MM.1S (cell line): ENCODE measurements around the gene CCT7.

ENCODE experiments used
- DNase-seq: peaks from one replicate; pipeline ENCODE4 v3.0.0-alpha.2; 2015
- H2AFZ ChIP-seq: fragments of 300-600 bp; sonication (generic); 2 replicates; pipeline ENCODE4 v1.6.0; 2016; ENCODE audit warnings: antibody characterized with exemption, low read length
- H3F3A ChIP-seq: fragments of 300-600 bp; sonication (generic); 2 replicates; pipeline ENCODE4 v1.6.1; 2016; ENCODE audit warnings: mild to moderate bottlenecking, antibody characterized with exemption, low read length, moderate library complexity, mixed read lengths; ENCODE audit not compliant: insufficient read depth
- H3K27ac ChIP-seq: fragments of 300-600 bp; sonication (generic); 2 replicates; pipeline ENCODE4 v1.5.1; 2016; ENCODE audit warnings: mild to moderate bottlenecking, low read length
- H3K27me3 ChIP-seq: fragments of 300-600 bp; sonication (generic); replicated peaks from 2 replicates; pipeline ENCODE4 v1.6.0; 2016; ENCODE audit warnings: low read length; ENCODE audit not compliant: insufficient read depth
- H3K36me3 ChIP-seq: fragments of 300-600 bp; sonication (generic); replicated peaks from 2 replicates; pipeline ENCODE4 v1.6.1; 2016; ENCODE audit warnings: mild to moderate bottlenecking, low read length, mixed read lengths; ENCODE audit not compliant: insufficient read depth
- H3K4me1 ChIP-seq: fragments of 300-600 bp; sonication (generic); 2 replicates; pipeline ENCODE4 v1.6.1; 2016; ENCODE audit warnings: low read length, mixed read lengths
- H3K4me2 ChIP-seq: fragments of 300-600 bp; sonication (generic); 2 replicates; pipeline ENCODE4 v1.6.0; 2016; ENCODE audit warnings: low read depth, low read length
- H3K4me3 ChIP-seq: fragments of 300-600 bp; sonication (generic); 2 replicates; pipeline ENCODE4 v1.5.1; 2016; ENCODE audit warnings: low read length, mixed read lengths
- H3K79me2 ChIP-seq: fragments of 300-600 bp; sonication (generic); 2 replicates; pipeline ENCODE4 v1.6.1; 2016; ENCODE audit warnings: mixed run types, low read length, mixed read lengths
- H3K9ac ChIP-seq: fragments of 300-600 bp; sonication (generic); 2 replicates; pipeline ENCODE4 v1.6.1; 2016; ENCODE audit warnings: low read length, mixed read lengths
- H3K9me2 ChIP-seq: fragments of 300-600 bp; sonication (generic); replicated peaks from 2 replicates; pipeline ENCODE4 v1.6.1; 2016; ENCODE audit warnings: mild to moderate bottlenecking, low read length, mixed read lengths; ENCODE audit not compliant: insufficient read depth
- H3K9me3 ChIP-seq: fragments of 300-600 bp; sonication (generic); replicated peaks from 2 replicates; pipeline ENCODE4 v1.6.1; 2016; ENCODE audit warnings: mild to moderate bottlenecking, low read length, mixed read lengths; ENCODE audit not compliant: insufficient read depth
- H4K20me1 ChIP-seq: fragments of 300-600 bp; sonication (generic); 2 replicates; pipeline ENCODE4 v1.6.1; 2016; ENCODE audit warnings: mild to moderate bottlenecking, low read length, moderate library complexity, mixed read lengths; ENCODE audit not compliant: insufficient read depth
- CTCF ChIP-seq: fragments of 300-600 bp; sonication (generic); IDR thresholded peaks from 2 replicates; pipeline ENCODE4 v1.5.1; 2016; ENCODE audit warnings: antibody characterized with exemption, low read length, mixed read lengths
- EZH2 ChIP-seq: fragments of 300-600 bp; sonication (generic); optimal IDR thresholded peaks from 2 replicates; pipeline ENCODE3; 2017; ENCODE audit warnings: low read depth, mild to moderate bottlenecking, antibody characterized with exemption, low read length, mixed read lengths
- EZH2phosphoT487 ChIP-seq: fragments of 300-600 bp; sonication (generic); IDR thresholded peaks from 2 replicates; pipeline ENCODE4 v1.6.1; 2018; ENCODE audit warnings: antibody characterized with exemption, low read length

CCT7 gene

DNA sequence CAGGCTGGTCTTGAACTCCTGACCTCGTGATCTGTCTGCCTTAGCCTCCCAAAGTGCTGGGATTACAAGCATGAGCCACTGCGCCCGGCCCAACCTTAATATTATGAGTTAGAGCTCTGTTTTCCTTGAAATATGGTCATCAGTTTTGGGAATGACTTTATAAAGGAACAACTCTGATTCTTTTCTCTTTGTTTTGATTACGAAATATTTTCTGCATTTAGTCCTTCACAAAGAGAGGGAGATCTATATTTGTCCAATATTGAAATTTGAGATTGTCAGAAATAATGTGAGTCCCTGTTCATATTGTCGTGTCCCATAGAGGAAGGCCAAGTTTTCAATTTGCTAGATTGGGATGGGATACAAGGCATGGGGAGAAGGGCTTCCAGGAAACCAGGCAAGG is 16.9 kb upstream of the CCT7 start:
- Histone ChIP-seq H4K20me1 (no peaks in the 10 kb centered on the region), H3K79me2 (peaks cover 40% of the 10 kb centered on the region), H3K36me3 (no peaks in the 10 kb centered on the region; the same call in 1 of the 2 replicates), H3K4me2 (no peak overlapping the region), H3K4me1 (peaks cover 7% of the 10 kb centered on the region; the same call in 1 of the 2 replicates), H3K4me3 (no peak overlapping the region), H3K27ac (no peak overlapping the region), H3K9me3 (no peaks in the 10 kb centered on the region), H3K9ac (no peak overlapping the region), H3K9me2 (no peaks in the 10 kb centered on the region), H3F3A (0 out of 2 replicates have a peak, but pooled peaks cover 4% of the 10 kb centered on the region), H3K27me3 (no peaks in the 10 kb centered on the region), H2AFZ (no peak overlapping the region)
- TF ChIP-seq EZH2 (no peak), EZH2phosphoT487 (no peak), CTCF (no peak)
- no peak for DNase-seq

DNA sequence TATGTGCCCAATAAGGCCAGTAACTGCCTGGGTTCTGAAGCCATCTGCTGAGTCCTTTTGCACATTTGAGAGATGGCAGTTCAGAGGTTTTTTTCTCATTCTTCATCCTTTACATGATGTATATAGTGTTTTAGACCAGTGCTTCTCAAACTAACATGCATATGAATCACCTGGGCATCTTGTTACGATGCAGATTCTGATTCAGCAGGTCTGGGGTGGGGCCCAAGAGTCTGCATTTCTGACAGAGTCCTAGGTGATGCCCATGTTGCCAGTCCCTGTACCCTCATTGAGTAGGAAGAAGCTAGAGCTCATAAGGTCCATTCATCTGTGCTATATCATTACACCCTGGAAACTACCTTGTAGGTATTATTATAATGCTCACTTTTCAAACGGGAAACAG is 16.3 kb upstream of the CCT7 start:
- Histone ChIP-seq H3K4me2 (no peak overlapping the region), H3K9me2 (no peaks in the 10 kb centered on the region), H2AFZ (no peak overlapping the region), H3K27me3 (no peaks in the 10 kb centered on the region), H4K20me1 (no peaks in the 10 kb centered on the region), H3K4me1 (peaks cover 7% of the 10 kb centered on the region; the same call in 1 of the 2 replicates), H3K4me3 (no peak overlapping the region), H3K79me2 (peaks cover 40% of the 10 kb centered on the region), H3K9ac (no peak overlapping the region), H3K27ac (no peak overlapping the region), H3F3A (0 out of 2 replicates have a peak, but pooled peaks cover 4% of the 10 kb centered on the region), H3K9me3 (no peaks in the 10 kb centered on the region), H3K36me3 (no peaks in the 10 kb centered on the region; the same call in 1 of the 2 replicates)
- no peak for TF ChIP-seq CTCF
- TF ChIP-seq EZH2: no peak
- no peak for DNase-seq

- Histone ChIP-seq H3K27ac (no peak overlapping the region), H3K4me2 (no peak overlapping the region), H3K36me3 (no peaks in the 10 kb centered on the region; the same call in 1 of the 2 replicates), H3K79me2 (peaks cover 40% of the 10 kb centered on the region), H3K9ac (no peak overlapping the region), H3K27me3 (no peaks in the 10 kb centered on the region), H3F3A (0 out of 2 replicates have a peak, but pooled peaks cover 2% of the 10 kb centered on the region), H3K4me3 (no peak overlapping the region), H2AFZ (no peak overlapping the region), H4K20me1 (no peaks in the 10 kb centered on the region), H3K4me1 (peaks cover 7% of the 10 kb centered on the region; the same call in 1 of the 2 replicates), H3K9me3 (no peaks in the 10 kb centered on the region), H3K9me2 (no peaks in the 10 kb centered on the region)
- no peak for TF ChIP-seq CTCF
- no peak for TF ChIP-seq EZH2phosphoT487
- TF ChIP-seq EZH2: no peak
- no peak for DNase-seq
These were observed 15.8 kb upstream of the CCT7 start for GRCh38 chr2:73218298-73218697.
